SU-DHL-6 (cell line): ENCODE measurements around the gene GABRB3.

Experiments
- H2AFZ ChIP-seq: fragments of 200-600 bp; sonication (generic); 2 replicates; pipeline ENCODE4 v1.6.1; 2014; ENCODE audit warnings: low read depth, mild to moderate bottlenecking, moderate library complexity, mixed read lengths, antibody characterized with exemption, low read length; ENCODE audit not compliant: severe bottlenecking
- H3F3A ChIP-seq: fragments of 200-600 bp; shearing (Covaris generic); 2 replicates; pipeline ENCODE4 v1.6.0; 2016; ENCODE audit warnings: antibody characterized with exemption, mild to moderate bottlenecking; ENCODE audit not compliant: insufficient read depth
- H3K27ac ChIP-seq: fragments of 200-600 bp; sonication (generic); 2 replicates; pipeline ENCODE4 v1.5.1; 2016; ENCODE audit warnings: low read depth, mild to moderate bottlenecking, low read length, moderate library complexity, mixed read lengths
- H3K27me3 ChIP-seq: fragments of 200-600 bp; sonication (generic), shearing (Covaris generic); 2 replicates; pipeline ENCODE4 v1.6.0; 2014; ENCODE audit warnings: mild to moderate bottlenecking, low read length
- H3K36me3 ChIP-seq: fragments of 200-600 bp; sonication (generic); 2 replicates; pipeline ENCODE4 v1.6.1; 2014; ENCODE audit warnings: mild to moderate bottlenecking, low read length, mixed read lengths
- H3K4me2 ChIP-seq: fragments of 300-600, 200-600 bp; shearing (Covaris generic), sonication (generic); 2 replicates; pipeline ENCODE4 v1.6.0; 2014; ENCODE audit warnings: low read length, low read depth, mild to moderate bottlenecking; ENCODE audit not compliant: poor library complexity, severe bottlenecking
- H3K4me3 ChIP-seq: fragments of 200-600 bp; sonication (generic); 2 replicates; pipeline ENCODE4 v1.5.1; 2014; ENCODE audit warnings: antibody characterized with exemption, low read length, mild to moderate bottlenecking, mixed read lengths; ENCODE audit not compliant: insufficient read depth, poor library complexity, severe bottlenecking
- H3K79me2 ChIP-seq: fragments of 200-600 bp; sonication (generic); 2 replicates; pipeline ENCODE4 v1.6.1; 2014; ENCODE audit warnings: mild to moderate bottlenecking, low read length, moderate library complexity; ENCODE audit not compliant: insufficient read depth
- H3K9ac ChIP-seq: fragments of 200-600 bp; sonication (generic); 2 replicates; pipeline ENCODE4 v1.7.0; 2014; ENCODE audit warnings: mild to moderate bottlenecking, low read length
- H3K9me2 ChIP-seq: fragments of 200-600 bp; sonication (generic); replicated peaks from 2 replicates; pipeline ENCODE4 v1.6.1; 2014; ENCODE audit warnings: low read length; ENCODE audit not compliant: insufficient read depth
- H3K9me3 ChIP-seq: fragments of 200-600 bp; sonication (generic); 2 replicates; pipeline ENCODE4 v1.6.1; 2014; ENCODE audit warnings: low read length, mixed read lengths; ENCODE audit not compliant: insufficient read depth
- H4K20me1 ChIP-seq: fragments of 200-600 bp; sonication (generic); 2 replicates; pipeline ENCODE4 v1.6.1; 2014; ENCODE audit warnings: low read depth, mild to moderate bottlenecking, antibody characterized with exemption, low read length, moderate library complexity, mixed read lengths
- EZH2phosphoT487 ChIP-seq: fragments of 200-600 bp; sonication (generic), shearing (Covaris generic); conservative IDR thresholded peaks from 2 replicates; pipeline ENCODE4 v1.6.1; 2018; ENCODE audit warnings: mild to moderate bottlenecking, antibody characterized with exemption, low read length, moderate library complexity, mixed read lengths
- TF ChIP-seq, protein P1 (sequence below): fragments of 200-600 bp; sonication (generic); IDR thresholded peaks from one replicate; pipeline ENCODE4 v1.5.1; 2017; ENCODE audit warnings: antibody characterized with exemption, mild to moderate bottlenecking, low read length, moderate library complexity; ENCODE audit not compliant: insufficient read depth, poor library complexity, severe bottlenecking

Gene GABRB3

DNA sequence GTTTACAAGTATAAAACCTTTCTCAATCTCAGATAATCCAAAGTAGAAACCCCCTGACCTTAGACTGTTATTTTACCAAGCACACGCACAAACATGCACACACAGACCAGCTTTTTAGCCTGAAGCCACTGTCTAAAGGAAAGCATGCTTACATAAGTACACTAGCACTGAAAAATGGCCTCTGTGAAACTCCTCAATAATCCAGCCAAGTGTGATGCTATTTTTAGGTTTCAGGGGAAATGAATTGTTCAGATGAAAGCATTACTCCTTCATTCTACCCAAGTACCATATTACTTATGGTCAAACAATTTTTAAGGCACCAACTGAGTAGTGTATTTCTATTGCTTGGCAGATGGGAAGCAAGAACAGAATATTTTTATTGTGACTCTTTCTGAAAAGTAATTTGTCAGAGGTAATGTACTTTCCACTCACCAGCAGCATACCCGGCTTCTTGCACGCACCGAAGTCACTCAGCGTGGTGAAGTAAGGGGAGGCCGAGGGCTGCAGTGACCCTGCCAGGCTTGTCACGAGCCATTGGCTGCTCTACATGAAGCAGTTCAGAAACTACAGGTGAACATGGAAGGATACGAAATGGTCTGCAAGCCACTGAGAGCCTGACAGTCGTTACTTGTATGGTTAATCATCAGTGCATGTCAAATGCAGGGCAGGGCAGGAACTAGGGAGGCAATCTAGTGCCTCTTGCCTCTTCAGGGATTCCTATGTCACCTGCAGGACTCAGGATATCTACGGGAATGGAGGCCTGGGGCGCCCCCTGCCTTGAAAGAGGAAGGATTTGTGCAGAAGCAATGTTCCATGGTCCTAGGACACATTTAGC, 106.7 kb downstream of the GABRB3 start:
- no peak overlapping the region for H3K9ac ChIP-seq
- TF ChIP-seq EZH2phosphoT487: no peak
- TF ChIP-seq, protein P1, sequence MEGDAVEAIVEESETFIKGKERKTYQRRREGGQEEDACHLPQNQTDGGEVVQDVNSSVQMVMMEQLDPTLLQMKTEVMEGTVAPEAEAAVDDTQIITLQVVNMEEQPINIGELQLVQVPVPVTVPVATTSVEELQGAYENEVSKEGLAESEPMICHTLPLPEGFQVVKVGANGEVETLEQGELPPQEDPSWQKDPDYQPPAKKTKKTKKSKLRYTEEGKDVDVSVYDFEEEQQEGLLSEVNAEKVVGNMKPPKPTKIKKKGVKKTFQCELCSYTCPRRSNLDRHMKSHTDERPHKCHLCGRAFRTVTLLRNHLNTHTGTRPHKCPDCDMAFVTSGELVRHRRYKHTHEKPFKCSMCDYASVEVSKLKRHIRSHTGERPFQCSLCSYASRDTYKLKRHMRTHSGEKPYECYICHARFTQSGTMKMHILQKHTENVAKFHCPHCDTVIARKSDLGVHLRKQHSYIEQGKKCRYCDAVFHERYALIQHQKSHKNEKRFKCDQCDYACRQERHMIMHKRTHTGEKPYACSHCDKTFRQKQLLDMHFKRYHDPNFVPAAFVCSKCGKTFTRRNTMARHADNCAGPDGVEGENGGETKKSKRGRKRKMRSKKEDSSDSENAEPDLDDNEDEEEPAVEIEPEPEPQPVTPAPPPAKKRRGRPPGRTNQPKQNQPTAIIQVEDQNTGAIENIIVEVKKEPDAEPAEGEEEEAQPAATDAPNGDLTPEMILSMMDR: peak; percentile 12
- no peaks in the 10 kb centered on the region for H3K27me3 ChIP-seq
- H3K27ac ChIP-seq: peak overlapping the region; percentile 56
- H3K79me2 ChIP-seq: no peaks in the 10 kb centered on the region
- H2AFZ ChIP-seq: peak overlapping the region; percentile 20
- no peaks in the 10 kb centered on the region for H3K36me3 ChIP-seq
- peaks cover 18% of the 10 kb centered on the region for H3F3A ChIP-seq
- no peaks in the 10 kb centered on the region for H3K9me3 ChIP-seq
- no peaks in the 10 kb centered on the region for H3K9me2 ChIP-seq
- no peaks in the 10 kb centered on the region for H4K20me1 ChIP-seq
- no peak overlapping the region for H3K4me3 ChIP-seq
- H3K4me2 ChIP-seq: peak overlapping the region; percentile 20

DNA sequence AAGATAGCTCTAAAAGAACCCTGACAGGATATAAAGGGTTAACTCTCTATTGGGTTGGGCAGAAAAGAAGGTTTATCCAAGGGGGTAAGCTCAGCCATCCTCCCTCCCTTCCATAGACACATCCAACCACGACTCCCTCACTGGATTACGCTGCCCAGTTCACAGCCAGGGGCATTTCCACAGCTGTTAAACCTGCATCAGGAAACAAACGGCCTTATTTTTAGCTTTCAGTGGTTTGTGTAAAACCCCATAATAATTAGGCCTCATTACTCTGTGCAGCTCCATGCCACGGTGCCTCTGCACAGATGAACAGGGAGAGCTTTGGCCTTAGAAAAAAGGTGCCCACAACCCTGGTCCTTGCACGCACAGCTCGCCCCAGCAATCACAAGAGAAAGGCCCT, 110.6 kb downstream of the GABRB3 start:
- H3K79me2 ChIP-seq: no peaks in the 10 kb centered on the region
- H3K4me2 ChIP-seq: peak overlapping the region; percentile 65
- TF ChIP-seq, protein P1: no peak
- TF ChIP-seq EZH2phosphoT487: no peak
- H4K20me1 ChIP-seq: no peaks in the 10 kb centered on the region
- H3K9ac ChIP-seq: peak overlapping the region; percentile 36
- H3F3A ChIP-seq: peaks cover 18% of the 10 kb centered on the region
- H3K4me3 ChIP-seq: peak overlapping the region; percentile 3
- H3K36me3 ChIP-seq: no peaks in the 10 kb centered on the region
- H2AFZ ChIP-seq: no peak overlapping the region
- no peaks in the 10 kb centered on the region for H3K9me3 ChIP-seq
- H3K27ac ChIP-seq: peak overlapping the region; percentile 96
- H3K9me2 ChIP-seq: no peaks in the 10 kb centered on the region
- no peaks in the 10 kb centered on the region for H3K27me3 ChIP-seq

DNA sequence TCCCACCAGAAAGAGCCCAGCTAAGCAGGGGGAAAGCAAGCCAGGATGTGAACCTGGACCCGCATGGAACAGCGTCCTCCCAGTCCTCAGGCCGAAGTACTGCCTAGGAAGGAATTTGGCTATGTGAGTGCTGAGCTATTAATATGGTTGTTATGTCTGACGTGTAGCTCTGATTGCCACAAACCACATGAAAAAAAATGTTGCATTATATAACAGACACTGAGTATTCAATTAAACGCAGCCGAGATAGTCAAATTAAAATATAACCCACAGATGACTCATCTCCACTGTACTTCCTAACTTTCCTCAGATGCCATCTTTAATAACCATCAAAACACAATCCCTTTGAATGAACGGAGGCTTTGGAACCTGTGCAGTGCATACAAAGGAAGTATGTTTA, 111.1 kb downstream of the GABRB3 start:
- Histone ChIP-seq H3K4me3 (peak overlapping the region; percentile 3), H3K79me2 (no peaks in the 10 kb centered on the region), H3K9me3 (no peaks in the 10 kb centered on the region), H3K27me3 (no peaks in the 10 kb centered on the region), H3K9me2 (no peaks in the 10 kb centered on the region), H3K9ac (peak overlapping the region; percentile 36), H3K4me2 (peak overlapping the region; percentile 65), H3K27ac (peak overlapping the region; percentile 96), H3K36me3 (no peaks in the 10 kb centered on the region), H2AFZ (no peak overlapping the region), H4K20me1 (no peaks in the 10 kb centered on the region), H3F3A (peaks cover 18% of the 10 kb centered on the region)
- TF ChIP-seq EZH2phosphoT487: no peak
- TF ChIP-seq, protein P1: no peak
